HEK293T (cell line): ENCODE results near the gene RNU2-1.

Experiments
- NFRKB ChIP-seq: fragments of 450-650 bp; IDR thresholded peaks from 2 replicates; pipeline ENCODE4 v1.6.1; 2016; ENCODE audit warnings: mild to moderate bottlenecking, moderate library complexity
- SP1 ChIP-seq: fragments of 450-650 bp; IDR thresholded peaks from 2 replicates; pipeline ENCODE4 v1.6.1; 2017
- SUZ12 ChIP-seq: fragments of 450-650 bp; IDR thresholded peaks from 2 replicates; pipeline ENCODE4 v1.6.1; 2016; ENCODE audit warnings: mild to moderate bottlenecking

GRCh38 chr17:43211480-43212402, 22.0 kb downstream of the RNU2-1 start, which contains the start of gene TMEM106A:
- TF ChIP-seq SUZ12 (no peak), SP1 (no peak), NFRKB (no peak)
